Measurements from ENCODE around the gene MOB3A.

DNA sequence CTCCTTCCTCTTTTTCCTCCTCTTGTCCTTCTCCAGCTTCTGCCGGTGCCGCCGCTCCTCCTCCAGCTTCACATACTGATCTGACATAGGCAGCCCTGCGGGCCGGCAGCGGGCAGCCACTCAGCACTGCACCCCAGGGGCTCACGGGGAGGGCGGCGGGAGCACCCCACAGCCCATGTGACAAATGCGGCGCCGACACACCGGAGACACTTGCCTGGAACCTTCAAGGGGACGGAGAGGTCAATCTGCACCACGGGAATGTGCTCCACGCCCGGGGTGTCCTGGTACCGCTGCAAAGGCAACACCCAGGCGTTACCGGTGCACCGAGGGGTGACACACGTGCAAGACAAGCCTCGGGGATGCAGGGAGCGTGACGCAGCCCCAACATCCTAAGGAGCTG lies 19.2 kb upstream of the MOB3A start:
- TF ChIP-seq, protein P1, sequence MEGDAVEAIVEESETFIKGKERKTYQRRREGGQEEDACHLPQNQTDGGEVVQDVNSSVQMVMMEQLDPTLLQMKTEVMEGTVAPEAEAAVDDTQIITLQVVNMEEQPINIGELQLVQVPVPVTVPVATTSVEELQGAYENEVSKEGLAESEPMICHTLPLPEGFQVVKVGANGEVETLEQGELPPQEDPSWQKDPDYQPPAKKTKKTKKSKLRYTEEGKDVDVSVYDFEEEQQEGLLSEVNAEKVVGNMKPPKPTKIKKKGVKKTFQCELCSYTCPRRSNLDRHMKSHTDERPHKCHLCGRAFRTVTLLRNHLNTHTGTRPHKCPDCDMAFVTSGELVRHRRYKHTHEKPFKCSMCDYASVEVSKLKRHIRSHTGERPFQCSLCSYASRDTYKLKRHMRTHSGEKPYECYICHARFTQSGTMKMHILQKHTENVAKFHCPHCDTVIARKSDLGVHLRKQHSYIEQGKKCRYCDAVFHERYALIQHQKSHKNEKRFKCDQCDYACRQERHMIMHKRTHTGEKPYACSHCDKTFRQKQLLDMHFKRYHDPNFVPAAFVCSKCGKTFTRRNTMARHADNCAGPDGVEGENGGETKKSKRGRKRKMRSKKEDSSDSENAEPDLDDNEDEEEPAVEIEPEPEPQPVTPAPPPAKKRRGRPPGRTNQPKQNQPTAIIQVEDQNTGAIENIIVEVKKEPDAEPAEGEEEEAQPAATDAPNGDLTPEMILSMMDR (IDR thresholded peaks at IDR 0.05): no peak
- TF ChIP-seq RCOR1 (IDR thresholded peaks at IDR 0.05; ENCODE audit: low read length) (no peak), TAF1 (IDR thresholded peaks at IDR 0.05; ENCODE audit: borderline replicate concordance, low read depth, low read length) (no peak), SIN3A (IDR thresholded peaks at IDR 0.05; ENCODE audit: borderline replicate concordance, low read depth, low read length) (no peak), TEAD4 (IDR thresholded peaks at IDR 0.05; ENCODE audit: borderline replicate concordance, insufficient read depth) (no peak)
- TF ChIP-seq, protein P2, sequence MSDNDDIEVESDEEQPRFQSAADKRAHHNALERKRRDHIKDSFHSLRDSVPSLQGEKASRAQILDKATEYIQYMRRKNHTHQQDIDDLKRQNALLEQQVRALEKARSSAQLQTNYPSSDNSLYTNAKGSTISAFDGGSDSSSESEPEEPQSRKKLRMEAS (IDR thresholded peaks at IDR 0.05; ENCODE audit: low read depth): no peak
